GM18526 (cell line): Measurements from ENCODE around the gene TBX10.

ENCODE experiments used
- POLR2A ChIP-seq: IDR thresholded peaks from 3 replicates; pipeline ENCODE4 v1.6.1; 2011; ENCODE audit not compliant: insufficient read length; ENCODE audit errors: extremely low read depth

TBX10 gene

DNA sequence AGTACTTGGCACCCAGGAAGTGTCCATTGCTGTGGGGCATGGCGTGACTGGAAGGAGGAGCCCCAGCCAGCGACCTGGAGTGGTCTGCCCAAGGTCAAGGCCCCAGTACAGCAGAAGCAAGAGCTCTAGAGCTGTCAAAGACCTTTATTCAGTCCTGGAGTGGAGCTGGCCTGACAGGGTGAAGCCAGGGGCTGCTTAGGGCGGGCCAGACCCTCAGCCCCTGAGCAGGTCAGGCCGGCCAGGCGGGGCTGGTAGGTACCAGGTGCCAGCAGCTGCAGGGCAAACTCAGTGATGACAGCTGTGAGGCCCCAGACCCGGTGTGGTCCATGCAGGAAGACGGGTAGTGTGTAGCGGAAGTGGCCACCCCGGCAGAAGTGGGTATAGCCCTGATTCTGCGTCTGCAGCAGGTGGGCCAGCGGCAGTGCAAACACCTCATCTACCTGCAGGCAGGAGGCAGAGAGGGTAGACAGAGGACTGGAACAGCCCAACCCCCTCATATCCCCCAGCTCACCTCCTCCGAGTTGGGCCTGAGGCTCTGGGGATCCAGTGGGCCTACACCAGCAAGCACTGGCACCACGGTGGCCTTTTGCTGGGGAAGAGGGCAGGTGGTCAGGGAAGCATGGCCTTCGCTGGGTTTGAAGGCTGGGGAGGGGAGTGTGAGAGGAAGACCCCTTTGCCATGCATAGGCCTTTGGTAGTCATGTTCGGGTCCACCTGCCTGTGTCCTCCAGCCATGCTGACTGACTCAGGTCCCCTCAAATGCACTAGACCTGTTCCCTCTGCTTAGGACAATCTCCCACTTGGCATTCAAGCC is 11.5 kb downstream of the TBX10 start:
- TF ChIP-seq POLR2A, result no peak

DNA sequence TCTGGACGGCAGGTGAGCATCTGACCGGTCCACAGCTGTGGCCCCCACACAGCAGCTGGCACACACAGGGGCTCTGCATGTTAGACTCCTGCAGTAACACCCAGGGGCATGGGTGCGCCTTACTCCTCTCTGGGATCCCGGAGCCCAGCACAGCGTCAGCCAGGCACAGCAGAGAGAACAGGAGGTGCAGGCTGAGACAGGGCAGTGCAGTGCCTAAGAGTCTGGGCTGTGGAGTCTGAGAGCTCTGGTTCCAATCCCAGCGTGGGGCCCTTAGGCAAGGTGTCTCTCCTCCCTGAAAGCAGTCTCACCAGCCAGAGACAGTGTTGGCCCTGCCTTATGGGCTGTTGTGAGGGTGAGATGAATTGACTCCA is 12.1 kb downstream of the TBX10 start:
- TF ChIP-seq POLR2A, result no peak

DNA sequence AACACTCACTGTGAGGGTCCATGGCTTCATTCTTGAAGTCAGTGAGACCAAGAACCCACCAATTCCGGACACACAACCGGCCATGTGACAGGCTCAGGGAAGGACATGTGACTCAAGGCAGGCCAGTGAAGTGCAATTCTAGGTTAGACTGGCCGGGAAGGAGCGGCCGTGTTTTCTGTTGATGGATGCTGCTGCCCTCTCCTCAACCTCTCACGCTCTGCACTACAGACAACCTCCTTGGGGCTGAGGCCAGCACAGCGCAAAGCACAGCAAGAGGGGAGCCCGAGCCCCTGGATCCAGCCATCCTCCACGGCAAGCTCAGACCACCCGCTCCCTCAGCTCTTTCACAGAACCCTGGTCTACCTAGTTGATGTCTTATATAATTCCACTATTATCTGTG is 12.6 kb downstream of the TBX10 start:
- TF ChIP-seq POLR2A, result no peak

DNA sequence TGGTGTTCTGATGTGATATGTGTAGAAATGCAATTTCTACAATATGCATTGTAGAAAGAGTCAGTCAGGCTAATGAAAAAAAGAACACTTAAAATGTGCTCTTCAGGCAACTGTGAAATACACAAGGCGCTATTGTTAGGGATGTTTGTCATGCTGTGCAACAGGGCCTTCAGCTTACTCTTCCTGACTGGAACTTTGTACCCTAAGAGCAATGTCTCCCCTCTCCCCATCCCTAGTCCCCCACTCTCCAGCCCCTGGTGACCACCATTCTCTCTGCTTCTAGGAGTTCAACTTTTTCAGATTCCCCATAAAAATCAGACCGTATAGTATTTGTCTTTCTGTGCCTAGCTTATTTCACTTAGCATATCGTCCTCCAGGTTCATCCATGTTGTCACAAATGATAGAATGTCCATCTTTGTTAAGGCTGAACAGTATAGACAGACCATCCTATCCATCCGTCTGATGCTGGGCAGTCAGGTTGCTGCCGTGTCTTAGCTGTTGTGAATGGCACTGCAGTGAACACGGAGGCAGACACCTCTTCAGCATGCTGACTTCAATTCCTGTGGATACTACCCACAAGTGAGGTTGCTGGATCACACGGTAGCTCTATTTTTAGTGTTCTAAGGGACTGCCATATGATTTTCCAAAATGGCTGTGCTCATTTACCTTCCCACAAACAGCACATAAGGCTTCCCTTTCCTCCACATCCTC is 22.2 kb downstream of the TBX10 start:
- TF ChIP-seq POLR2A, result no peak

DNA sequence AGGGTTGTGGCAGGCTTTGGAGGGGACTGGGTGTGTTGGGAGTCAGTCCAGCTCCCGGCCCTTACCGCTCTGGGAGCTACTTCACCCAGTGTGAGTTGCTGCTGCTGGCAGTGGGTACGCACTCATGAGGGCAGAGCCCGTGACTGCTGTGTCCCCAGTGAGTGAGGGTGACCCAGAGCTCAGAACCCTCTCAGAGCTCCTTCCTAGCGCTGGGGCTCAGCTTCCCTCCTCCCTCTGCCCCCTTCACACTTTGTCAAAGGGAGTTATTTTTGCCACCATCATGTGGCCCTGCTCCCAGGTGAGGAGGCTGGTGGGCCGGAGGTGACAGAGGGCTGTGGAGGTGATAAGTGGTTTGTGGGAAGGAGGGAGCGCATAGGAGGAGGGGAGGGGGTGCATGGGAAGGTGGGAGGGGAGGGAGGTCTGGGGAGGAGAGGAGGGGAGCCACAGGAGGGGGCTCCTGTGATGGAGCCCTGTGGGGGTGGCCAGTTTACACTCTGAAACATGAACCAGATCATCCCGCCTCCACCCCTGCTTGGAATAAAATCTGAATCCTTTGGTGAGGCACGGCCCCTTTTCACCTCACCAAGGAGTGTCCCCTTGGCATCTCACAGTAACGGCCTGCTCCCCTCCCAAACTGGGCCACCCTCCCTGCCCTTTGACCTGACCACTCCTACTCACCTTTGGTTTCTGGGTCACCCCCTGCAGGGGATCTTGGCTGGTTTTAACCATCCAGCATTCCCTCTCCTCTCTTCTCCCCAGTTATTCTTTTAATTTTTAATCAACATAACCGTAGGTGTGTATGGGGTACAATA is 22.9 kb downstream of the TBX10 start:
- TF ChIP-seq POLR2A, result no peak

DNA sequence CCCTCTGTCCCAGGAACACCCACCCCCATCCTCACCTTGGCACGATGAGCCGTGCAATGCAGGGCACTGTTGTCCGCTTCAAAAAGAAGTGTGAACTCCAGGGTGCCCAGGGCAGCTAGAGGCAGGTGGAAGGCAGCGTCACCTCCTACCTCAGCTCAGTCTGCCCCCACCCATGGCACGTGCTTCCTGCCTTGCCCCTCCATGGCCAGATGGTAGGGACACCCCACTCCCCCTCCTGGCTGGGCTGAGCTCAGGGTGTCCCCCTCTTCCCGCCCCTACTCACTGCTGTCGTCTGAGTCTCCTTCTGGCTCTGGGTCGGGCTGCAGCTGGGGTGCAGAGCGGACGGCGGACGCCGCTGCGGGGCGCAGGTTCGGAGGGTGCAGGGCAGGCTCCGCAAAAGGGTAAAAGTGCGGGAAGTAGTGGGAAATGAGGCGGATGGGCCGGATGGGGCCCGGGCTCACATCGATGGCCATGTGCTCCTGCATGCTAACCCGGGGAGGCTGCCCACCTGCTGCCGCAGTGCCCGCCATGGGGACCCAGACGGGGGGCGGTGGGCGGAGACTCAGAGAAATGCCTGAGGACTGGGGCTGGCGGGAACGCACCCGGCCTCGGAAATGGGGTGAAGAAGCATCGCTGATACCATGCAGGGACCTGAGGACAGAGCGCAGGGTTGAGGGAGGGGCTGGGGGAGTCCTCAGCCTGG is 23.7 kb downstream of the TBX10 start:
- no peak for TF ChIP-seq POLR2A

DNA sequence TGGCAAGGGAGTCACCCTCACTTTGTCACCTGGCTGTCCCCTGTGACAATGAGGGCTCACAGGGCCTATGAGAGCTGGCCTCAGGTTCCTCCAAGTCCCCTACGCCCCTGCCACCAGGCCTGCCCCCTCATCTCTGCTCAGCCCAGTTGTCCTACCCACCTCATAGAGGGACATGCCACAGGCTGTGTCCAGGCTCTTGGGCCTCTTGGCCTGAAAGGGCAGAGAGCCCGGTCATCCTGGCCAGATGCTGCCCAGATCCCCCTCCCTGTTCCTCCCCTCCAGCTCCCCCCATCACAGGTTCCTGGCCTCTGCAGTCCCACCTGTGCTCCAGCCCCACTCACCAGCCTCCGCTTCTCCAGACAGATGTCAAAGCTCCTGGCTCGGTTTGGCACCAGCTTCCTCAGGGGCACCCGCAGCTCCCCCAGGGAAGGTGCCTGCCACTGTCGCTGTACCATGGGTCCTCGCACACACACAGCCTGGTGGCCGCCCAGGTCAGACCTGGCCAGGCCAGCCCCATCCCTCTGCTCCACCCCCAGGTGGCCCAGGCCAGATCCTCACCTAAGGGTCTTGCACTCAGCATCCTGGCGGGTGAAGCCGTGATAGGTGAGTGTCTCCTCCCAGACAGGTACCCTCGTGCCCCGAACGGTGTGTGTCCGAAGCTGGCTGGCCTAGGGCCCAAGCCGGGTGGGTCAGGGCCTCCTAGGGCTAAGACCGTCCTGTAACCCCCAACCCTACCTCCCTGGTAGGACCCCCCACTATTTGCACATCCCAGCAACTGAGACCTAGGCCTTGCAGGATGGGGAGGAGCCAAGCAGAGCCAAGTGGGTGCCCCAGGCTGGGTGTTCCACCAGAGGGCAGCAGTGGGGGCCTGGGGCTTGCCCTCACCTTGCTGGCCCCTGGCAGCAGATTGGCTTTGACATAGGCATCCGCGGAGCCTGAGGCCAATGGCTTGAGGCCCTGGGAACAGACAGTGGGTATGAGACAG is 24.5 kb downstream of the TBX10 start:
- no peak for TF ChIP-seq POLR2A

DNA sequence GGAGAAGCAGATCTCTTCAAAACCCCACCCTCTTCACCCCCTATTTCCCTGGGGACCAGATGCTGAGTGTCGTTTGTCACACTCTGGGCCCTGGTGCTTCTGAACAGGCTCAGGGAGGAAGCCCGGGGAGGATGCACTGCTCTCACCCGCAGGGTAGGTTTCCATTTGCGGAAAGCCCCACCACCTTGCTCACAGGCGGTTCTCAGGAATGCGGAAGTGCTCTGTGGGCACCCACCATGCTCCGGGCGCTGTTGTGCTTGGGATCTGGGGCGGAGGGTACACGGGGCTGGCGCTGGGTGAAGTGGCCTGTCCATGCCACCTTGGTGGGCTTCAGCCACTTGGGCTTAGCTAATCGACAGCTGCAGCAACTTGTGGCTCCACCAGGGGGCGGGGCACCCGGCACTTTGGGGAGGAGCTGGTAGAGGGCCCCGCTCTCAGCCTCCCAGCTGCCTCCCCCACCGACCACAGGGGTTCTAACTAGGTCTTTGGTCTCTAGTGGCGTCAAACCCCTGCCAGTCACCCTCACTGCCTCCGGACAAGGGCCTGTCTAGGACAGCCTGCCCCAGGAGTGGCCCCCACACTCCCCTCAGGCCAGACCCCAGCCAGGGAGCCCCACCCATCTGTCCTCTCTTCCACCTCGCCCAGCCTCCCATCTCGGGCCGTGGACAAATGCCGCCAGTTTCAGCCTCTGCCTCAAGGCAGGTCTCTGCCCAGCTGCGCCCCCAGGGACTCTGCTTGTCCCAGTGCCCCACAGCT is 25.4 kb downstream of the TBX10 start:
- peak; percentile 54 for TF ChIP-seq POLR2A

DNA sequence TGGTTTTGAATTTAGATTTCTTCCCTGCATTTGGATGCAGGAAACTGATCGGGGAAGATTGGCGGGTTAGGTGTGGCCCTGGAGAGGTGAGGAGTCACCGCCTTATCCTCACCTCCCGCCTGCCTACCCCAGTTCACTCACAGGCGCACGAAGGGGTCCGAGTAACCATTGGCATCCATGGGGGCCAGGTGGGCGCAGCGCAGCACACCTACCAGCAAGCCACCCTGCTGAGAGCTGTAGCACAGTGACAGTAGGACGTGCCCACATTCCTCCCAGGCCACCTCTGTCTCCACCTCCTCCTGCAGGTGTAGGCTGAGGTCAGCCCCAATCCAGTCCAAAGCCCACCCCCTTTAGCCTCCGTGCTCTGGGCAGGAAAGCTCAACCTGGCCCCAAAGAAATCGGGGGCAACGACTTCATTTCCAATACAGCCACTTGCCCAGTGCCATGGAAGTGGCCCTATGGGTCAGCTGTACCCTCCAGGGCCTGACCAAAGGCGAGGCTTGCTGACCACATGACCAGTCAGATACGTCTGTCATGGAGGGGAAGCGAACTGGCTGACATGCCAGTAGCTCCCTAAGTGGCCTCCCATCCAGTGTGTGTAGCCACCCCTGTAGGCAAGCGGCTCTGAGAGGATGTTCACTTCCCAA is 26.1 kb downstream of the TBX10 start:
- TF ChIP-seq POLR2A, result no peak

DNA sequence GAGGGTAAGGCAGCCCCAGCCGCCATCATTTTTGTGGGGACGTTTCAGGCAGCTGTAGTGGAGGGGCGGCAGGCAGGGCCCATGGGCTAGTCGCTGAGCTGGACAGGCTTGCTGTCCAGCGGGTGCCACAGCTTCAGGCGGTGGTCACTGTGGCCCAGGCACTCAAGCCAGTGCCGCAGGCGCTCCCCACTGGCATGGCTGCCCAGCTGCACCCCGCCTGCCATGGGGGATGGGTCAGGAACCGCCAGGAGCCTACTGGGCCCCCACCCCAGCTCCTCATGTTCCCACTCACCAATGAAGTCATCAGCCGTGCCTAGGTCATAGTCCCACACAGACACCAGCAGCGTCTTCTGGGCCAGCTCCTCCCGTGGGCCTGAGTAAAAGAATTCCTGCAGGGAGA is 26.8 kb downstream of the TBX10 start:
- TF ChIP-seq POLR2A, result no peak

DNA sequence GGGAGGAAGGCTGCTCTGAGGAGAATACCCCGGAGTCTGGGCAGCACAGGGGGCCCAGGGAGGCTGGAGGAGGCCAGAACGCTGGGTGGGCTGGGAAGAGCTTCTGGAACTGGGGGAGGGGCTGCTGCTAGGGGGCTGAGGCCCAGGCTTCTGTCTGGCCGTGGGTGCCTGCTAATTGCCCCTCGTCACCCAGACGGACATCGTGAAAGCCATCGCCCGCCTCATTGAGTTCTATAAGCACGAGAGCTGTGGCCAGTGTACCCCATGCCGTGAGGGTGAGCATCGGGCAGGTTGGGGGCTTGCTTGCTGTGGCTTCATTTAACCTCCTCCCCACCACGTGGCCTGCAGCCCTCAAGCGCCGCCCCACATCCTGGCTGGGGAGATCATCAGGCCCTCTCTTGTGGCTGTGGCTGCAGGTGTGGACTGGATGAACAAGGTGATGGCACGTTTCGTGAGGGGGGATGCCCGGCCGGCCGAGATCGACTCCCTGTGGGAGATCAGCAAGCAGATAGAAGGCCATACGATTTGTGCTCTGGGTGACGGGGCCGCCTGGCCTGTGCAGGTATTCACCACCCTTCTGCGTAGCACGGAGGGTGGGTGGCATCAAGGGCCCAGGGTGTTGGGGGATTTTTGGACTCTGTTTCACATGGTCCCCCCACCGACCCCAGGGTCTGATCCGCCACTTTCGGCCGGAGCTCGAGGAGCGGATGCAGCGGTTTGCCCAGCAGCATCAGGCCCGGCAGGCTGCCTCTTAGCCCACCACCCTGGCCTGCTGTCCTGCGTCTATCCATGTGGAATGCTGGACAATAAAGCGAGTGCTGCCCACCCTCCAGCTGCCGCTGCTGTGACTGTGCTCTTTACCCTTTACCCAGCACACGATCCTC is 27.6 kb downstream of the TBX10 start:
- no peak for TF ChIP-seq POLR2A

DNA sequence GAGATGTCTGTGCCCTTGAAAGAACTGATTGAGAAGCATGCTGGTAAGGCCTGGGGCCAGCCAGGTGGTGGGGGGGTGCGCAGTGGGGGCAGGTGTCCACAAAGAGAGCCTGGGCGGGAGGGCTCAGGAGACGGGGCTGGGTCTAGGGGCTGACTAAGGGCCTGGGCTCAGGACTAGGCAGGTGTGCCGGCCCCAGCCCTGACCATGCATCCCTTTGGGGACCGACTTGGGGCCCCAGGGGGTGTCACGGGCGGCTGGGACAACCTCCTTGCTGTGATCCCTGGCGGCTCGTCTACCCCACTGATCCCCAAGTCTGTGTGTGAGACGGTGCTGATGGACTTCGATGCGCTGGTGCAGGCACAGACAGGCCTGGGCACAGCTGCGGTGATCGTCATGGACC is 28.4 kb downstream of the TBX10 start:
- no peak for TF ChIP-seq POLR2A
